Stimulated activated CD8-positive, alpha-beta memory T cell treated with anti-CD3 and anti-CD28 coated beads, Interleukin-15, amount 100 ng/mL, for 48 hours (primary cell): ENCODE measurements around the gene TMEM220.

Experiments used
- DNase-seq, 2 donors: peaks; one replicate each; pipeline ENCODE4 v3.0.0-alpha.2; 2020; ENCODE audit warnings: low read depth in 2 of 2

TMEM220 gene

GRCh38 chr17:10729334-10730193, at the start of gene TMEM220:
Gene TMEM220 (minus strand): TSS chr17:10730023. CDS start chr17:10729851, 172 bp downstream.
- DNase-seq, result peak; percentile 25 to 27

GRCh38 chr17:10779609-10780008, 49.8 kb upstream of the TMEM220 start:
- no peak for DNase-seq

GRCh38 chr17:10777890-10778289, 48.1 kb upstream of the TMEM220 start:
- no peak for DNase-seq

GRCh38 chr17:10777131-10777807, 47.4 kb upstream of the TMEM220 start:
- no peak for DNase-seq

GRCh38 chr17:10776381-10776780, 46.6 kb upstream of the TMEM220 start:
- no peak for DNase-seq

GRCh38 chr17:10775740-10776356, 46.0 kb upstream of the TMEM220 start:
- DNase-seq, result no peak

GRCh38 chr17:10775058-10775457, 45.2 kb upstream of the TMEM220 start:
- DNase-seq, result no peak

GRCh38 chr17:10773391-10773790, 43.6 kb upstream of the TMEM220 start:
- DNase-seq, result no peak

GRCh38 chr17:10772425-10773380, 42.9 kb upstream of the TMEM220 start:
- DNase-seq, result peak in 1 of 2 donors; percentile 18

GRCh38 chr17:10771148-10771547, 41.3 kb upstream of the TMEM220 start:
- DNase-seq, result no peak

- no peak for DNase-seq
Measured at GRCh38 chr17:10769840-10770239, 40.0 kb upstream of the TMEM220 start.

GRCh38 chr17:10768750-10769251, 39.0 kb upstream of the TMEM220 start:
- no peak for DNase-seq

GRCh38 chr17:10767232-10767631, 37.4 kb upstream of the TMEM220 start:
- no peak for DNase-seq

- no peak for DNase-seq
Measured at GRCh38 chr17:10762037-10762436, 32.2 kb upstream of the TMEM220 start.

- DNase-seq, result no peak
Measured at GRCh38 chr17:10761281-10761680, 31.5 kb upstream of the TMEM220 start.

- no peak for DNase-seq
Measured at GRCh38 chr17:10758062-10758461, 28.2 kb upstream of the TMEM220 start.

- no peak for DNase-seq
Measured at GRCh38 chr17:10757647-10758046, 27.8 kb upstream of the TMEM220 start.

GRCh38 chr17:10757067-10757466, 27.2 kb upstream of the TMEM220 start:
- no peak for DNase-seq

- no peak for DNase-seq
Measured at GRCh38 chr17:10756619-10757018, 26.8 kb upstream of the TMEM220 start.

- no peak for DNase-seq
Measured at GRCh38 chr17:10756185-10756584, 26.4 kb upstream of the TMEM220 start.

GRCh38 chr17:10755592-10756127, 25.8 kb upstream of the TMEM220 start:
- no peak for DNase-seq
